Neural cell (in vitro differentiated cells): ENCODE measurements around the gene DPP3.

ENCODE experiments used
- MXI1 ChIP-seq: fragments of 450-650 bp; conservative IDR thresholded peaks from 2 replicates; pipeline ENCODE4 v1.6.1; 2014; ENCODE audit warnings: antibody characterized with exemption, mild to moderate bottlenecking; ENCODE audit not compliant: poor library complexity, severe bottlenecking
- POLR2AphosphoS5 ChIP-seq: IDR thresholded peaks from 2 replicates; pipeline ENCODE4 v1.6.1; 2012
- SMC3 ChIP-seq: fragments of 450-650 bp; conservative IDR thresholded peaks from 2 replicates; pipeline ENCODE4 v1.6.1; 2014; ENCODE audit warnings: antibody characterized with exemption, mild to moderate bottlenecking, moderate library complexity; ENCODE audit not compliant: poor library complexity
- TF ChIP-seq, protein P1 (sequence below): fragments of 450-650 bp; IDR thresholded peaks from 2 replicates; pipeline ENCODE4 v1.5.1; 2014; ENCODE audit warnings: antibody characterized with exemption, mild to moderate bottlenecking, moderate library complexity; ENCODE audit not compliant: poor library complexity, severe bottlenecking
- TF ChIP-seq, protein P2 (sequence below): IDR thresholded peaks from 2 replicates; pipeline ENCODE4 v1.6.1; 2012; ENCODE audit warnings: borderline replicate concordance

DNA sequence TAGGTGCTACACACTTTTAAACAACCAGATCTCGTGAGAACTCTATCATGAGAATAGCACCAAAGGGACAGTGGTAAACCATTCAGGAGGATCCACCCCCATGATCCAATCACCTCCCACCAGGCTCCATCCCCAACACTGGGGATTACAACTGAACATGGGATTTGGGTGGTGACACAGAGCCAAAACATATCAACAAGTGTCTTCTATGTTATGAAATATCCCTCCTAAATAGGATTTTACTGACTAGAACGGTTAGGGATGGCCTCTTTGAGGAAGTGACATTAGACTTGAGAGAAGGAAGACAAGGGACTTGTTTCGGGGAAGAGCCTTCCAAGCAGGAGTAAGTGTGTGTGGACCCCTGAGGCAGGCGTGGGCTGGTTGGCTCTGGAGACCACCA is 29.7 kb upstream of the DPP3 start:
- TF ChIP-seq, protein P1, sequence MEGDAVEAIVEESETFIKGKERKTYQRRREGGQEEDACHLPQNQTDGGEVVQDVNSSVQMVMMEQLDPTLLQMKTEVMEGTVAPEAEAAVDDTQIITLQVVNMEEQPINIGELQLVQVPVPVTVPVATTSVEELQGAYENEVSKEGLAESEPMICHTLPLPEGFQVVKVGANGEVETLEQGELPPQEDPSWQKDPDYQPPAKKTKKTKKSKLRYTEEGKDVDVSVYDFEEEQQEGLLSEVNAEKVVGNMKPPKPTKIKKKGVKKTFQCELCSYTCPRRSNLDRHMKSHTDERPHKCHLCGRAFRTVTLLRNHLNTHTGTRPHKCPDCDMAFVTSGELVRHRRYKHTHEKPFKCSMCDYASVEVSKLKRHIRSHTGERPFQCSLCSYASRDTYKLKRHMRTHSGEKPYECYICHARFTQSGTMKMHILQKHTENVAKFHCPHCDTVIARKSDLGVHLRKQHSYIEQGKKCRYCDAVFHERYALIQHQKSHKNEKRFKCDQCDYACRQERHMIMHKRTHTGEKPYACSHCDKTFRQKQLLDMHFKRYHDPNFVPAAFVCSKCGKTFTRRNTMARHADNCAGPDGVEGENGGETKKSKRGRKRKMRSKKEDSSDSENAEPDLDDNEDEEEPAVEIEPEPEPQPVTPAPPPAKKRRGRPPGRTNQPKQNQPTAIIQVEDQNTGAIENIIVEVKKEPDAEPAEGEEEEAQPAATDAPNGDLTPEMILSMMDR, result no peak
- TF ChIP-seq SMC3, result no peak
- TF ChIP-seq, protein P2, sequence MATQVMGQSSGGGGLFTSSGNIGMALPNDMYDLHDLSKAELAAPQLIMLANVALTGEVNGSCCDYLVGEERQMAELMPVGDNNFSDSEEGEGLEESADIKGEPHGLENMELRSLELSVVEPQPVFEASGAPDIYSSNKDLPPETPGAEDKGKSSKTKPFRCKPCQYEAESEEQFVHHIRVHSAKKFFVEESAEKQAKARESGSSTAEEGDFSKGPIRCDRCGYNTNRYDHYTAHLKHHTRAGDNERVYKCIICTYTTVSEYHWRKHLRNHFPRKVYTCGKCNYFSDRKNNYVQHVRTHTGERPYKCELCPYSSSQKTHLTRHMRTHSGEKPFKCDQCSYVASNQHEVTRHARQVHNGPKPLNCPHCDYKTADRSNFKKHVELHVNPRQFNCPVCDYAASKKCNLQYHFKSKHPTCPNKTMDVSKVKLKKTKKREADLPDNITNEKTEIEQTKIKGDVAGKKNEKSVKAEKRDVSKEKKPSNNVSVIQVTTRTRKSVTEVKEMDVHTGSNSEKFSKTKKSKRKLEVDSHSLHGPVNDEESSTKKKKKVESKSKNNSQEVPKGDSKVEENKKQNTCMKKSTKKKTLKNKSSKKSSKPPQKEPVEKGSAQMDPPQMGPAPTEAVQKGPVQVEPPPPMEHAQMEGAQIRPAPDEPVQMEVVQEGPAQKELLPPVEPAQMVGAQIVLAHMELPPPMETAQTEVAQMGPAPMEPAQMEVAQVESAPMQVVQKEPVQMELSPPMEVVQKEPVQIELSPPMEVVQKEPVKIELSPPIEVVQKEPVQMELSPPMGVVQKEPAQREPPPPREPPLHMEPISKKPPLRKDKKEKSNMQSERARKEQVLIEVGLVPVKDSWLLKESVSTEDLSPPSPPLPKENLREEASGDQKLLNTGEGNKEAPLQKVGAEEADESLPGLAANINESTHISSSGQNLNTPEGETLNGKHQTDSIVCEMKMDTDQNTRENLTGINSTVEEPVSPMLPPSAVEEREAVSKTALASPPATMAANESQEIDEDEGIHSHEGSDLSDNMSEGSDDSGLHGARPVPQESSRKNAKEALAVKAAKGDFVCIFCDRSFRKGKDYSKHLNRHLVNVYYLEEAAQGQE, result no peak
- no peak for TF ChIP-seq MXI1
- TF ChIP-seq POLR2AphosphoS5, result no peak
